HepG2 (cell line): ENCODE results near the gene SLC9A1. TPM values are rescaled to one million over a fixed set of nuclear protein-coding genes. Genes with fewer than 3 reads are reported as not detected.

Experiments used
- ARNTL ChIP-seq: sonication (generic); formaldehyde crosslinking; IDR thresholded peaks from 2 replicates; pipeline ENCODE4 v1.4.0; 2020; ENCODE audit warnings: mild to moderate bottlenecking, missing genetic modification reagents
- DNMT3B ChIP-seq: conservative IDR thresholded peaks from 2 replicates; pipeline ENCODE4 v1.6.1; 2016; ENCODE audit warnings: missing biosample characterization, control low read depth
- KLF11 ChIP-seq: IDR thresholded peaks from 2 replicates; pipeline ENCODE4 v1.6.1; 2016; ENCODE audit warnings: missing compliant biosample characterization
- MIER3 ChIP-seq: IDR thresholded peaks from 2 replicates; pipeline ENCODE4 v1.6.1; 2016; ENCODE audit warnings: missing compliant biosample characterization, borderline replicate concordance
- NCOA1 ChIP-seq: sonication (generic); formaldehyde crosslinking; IDR thresholded peaks from 2 replicates; pipeline ENCODE4 v1.9.0; 2021; ENCODE audit warnings: missing genetic modification reagents
- NFKBIZ ChIP-seq: IDR thresholded peaks from 2 replicates; pipeline ENCODE4 v1.6.1; 2018; ENCODE audit warnings: missing genetic modification reagents, missing compliant biosample characterization
- ZFP1 ChIP-seq: IDR thresholded peaks from 2 replicates; pipeline ENCODE4 v1.6.1; 2016
- ZNF772 ChIP-seq: sonication (generic); formaldehyde crosslinking; IDR thresholded peaks from 2 replicates; pipeline ENCODE4 v1.5.0; 2020; ENCODE audit warnings: mild to moderate bottlenecking, missing genetic modification reagents
- ZNF883 ChIP-seq: sonication (generic); formaldehyde crosslinking; IDR thresholded peaks from 2 replicates; pipeline ENCODE4 v1.5.1; 2020; ENCODE audit warnings: mild to moderate bottlenecking, missing genetic modification reagents; ENCODE audit errors: not compliant biosample characterization
- ZSCAN21 ChIP-seq: sonication (generic); formaldehyde crosslinking; IDR thresholded peaks from 2 replicates; pipeline ENCODE4 v1.8.0; 2022; ENCODE audit warnings: mild to moderate bottlenecking, missing genetic modification reagents, moderate library complexity, borderline replicate concordance
- polyA plus RNA-seq, 8 experiments: library from polyadenylated mRNA; depleted of rRNA in 3 of 8; stranded (reverse) in 7 of 8; unstranded in 1 of 8; fragments of >200 nt; fragmentation: Illumina TruSeq in 4 of 8; extraction: Trizol in 4 of 8; gene quantifications; 2 replicates each; pipeline versions ENCODE4 v1.2.1 to v1.2.3, GENCODE V29; 2011 to 2016; ENCODE audit warnings: low read depth in 4 of 8, missing spikeins in 1 of 8, mixed read lengths in 1 of 8; ENCODE audit not compliant: insufficient read depth in 1 of 8
- total RNA-seq, 5 experiments: library from RNA; depleted of rRNA; stranded (reverse); fragments of >200 nt; fragmentation: Illumina TruSeq; extraction: Trizol; gene quantifications; 2 replicates each; pipeline ENCODE4 v1.2.3, GENCODE V29; 2016; ENCODE audit warnings: low read depth in 1 of 5
- TF ChIP-seq, protein P1 (sequence below): sonication (generic); formaldehyde crosslinking; IDR thresholded peaks from 2 replicates; pipeline ENCODE4 v1.4.0; 2020; ENCODE audit warnings: mild to moderate bottlenecking, low read depth, missing genetic modification reagents
- TF ChIP-seq, protein P2 (sequence below): IDR thresholded peaks from 2 replicates; pipeline ENCODE4 v1.6.1; 2016; ENCODE audit warnings: missing compliant biosample characterization, missing genetic modification reagents, borderline replicate concordance
- TF ChIP-seq, protein P3 (sequence below): IDR thresholded peaks from 2 replicates; pipeline ENCODE4 v1.6.1; 2016
- TF ChIP-seq, protein P4 (sequence below): IDR thresholded peaks from 2 replicates; pipeline ENCODE4 v1.6.1; 2018; ENCODE audit warnings: missing genetic modification reagents
- TF ChIP-seq, protein P5 (sequence below): sonication (generic); formaldehyde crosslinking; IDR thresholded peaks from 2 replicates; pipeline ENCODE4 v1.9.0; 2022; ENCODE audit warnings: missing genetic modification reagents, mild to moderate bottlenecking, borderline replicate concordance

Gene SLC9A1
- total and polyA plus RNA-seq, 2 of the 13 experiments (the other 11 are each of a cell fraction or from before 2014, with no cell fraction given): 1.4 to 2.9 TPM

DNA sequence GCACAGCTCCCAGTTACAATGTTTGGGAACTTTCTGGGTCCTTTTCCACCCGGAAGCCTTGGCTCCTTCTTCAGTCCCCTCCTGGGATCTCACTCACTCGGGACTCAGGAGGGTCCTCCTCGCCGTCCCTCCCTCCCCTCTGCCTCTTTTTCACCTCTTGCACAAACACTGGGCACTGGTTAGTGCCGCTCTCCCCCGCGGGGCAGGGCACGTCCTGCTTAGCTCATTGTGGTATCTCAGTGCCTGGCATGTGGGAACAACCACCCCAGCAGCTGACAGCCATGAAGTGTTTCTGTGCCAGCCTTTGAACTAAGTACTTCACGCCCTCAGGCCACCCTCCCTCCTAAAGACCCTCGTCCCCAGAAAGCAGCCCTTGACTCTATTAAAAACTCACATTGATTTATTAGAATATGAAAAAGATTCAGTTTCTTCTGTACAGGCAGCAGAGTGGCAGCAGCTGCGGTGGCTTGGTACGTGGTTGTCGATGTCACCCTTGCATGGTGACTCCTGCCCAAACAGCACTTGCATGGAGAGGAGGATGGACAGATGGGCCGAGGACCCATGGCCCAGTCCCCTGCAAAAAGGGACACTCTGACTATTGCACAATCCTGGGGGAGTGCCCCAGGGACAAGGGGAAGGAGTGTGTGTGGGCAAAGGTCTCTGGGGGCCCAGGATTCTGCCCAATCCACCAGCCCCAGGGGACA, 56.3 kb downstream of the SLC9A1 start (continued):
- TF ChIP-seq, protein P1, sequence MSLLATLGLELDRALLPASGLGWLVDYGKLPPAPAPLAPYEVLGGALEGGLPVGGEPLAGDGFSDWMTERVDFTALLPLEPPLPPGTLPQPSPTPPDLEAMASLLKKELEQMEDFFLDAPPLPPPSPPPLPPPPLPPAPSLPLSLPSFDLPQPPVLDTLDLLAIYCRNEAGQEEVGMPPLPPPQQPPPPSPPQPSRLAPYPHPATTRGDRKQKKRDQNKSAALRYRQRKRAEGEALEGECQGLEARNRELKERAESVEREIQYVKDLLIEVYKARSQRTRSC: no peak
- TF ChIP-seq, protein P2, sequence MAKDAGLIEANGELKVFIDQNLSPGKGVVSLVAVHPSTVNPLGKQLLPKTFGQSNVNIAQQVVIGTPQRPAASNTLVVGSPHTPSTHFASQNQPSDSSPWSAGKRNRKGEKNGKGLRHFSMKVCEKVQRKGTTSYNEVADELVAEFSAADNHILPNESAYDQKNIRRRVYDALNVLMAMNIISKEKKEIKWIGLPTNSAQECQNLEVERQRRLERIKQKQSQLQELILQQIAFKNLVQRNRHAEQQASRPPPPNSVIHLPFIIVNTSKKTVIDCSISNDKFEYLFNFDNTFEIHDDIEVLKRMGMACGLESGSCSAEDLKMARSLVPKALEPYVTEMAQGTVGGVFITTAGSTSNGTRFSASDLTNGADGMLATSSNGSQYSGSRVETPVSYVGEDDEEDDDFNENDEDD: no peak
- TF ChIP-seq, protein P3, sequence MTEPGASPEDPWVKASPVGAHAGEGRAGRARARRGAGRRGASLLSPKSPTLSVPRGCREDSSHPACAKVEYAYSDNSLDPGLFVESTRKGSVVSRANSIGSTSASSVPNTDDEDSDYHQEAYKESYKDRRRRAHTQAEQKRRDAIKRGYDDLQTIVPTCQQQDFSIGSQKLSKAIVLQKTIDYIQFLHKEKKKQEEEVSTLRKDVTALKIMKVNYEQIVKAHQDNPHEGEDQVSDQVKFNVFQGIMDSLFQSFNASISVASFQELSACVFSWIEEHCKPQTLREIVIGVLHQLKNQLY: no peak
- TF ChIP-seq, protein P4, sequence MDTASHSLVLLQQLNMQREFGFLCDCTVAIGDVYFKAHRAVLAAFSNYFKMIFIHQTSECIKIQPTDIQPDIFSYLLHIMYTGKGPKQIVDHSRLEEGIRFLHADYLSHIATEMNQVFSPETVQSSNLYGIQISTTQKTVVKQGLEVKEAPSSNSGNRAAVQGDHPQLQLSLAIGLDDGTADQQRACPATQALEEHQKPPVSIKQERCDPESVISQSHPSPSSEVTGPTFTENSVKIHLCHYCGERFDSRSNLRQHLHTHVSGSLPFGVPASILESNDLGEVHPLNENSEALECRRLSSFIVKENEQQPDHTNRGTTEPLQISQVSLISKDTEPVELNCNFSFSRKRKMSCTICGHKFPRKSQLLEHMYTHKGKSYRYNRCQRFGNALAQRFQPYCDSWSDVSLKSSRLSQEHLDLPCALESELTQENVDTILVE (CRISPR knock-in tag): no peak
- TF ChIP-seq ZSCAN21 (no peak), KLF11 (CRISPR knock-in tag) (no peak), ARNTL (CRISPR knock-in tag) (no peak), ZFP1 (no peak), ZNF883 (CRISPR knock-in tag) (no peak), DNMT3B (no peak), NCOA1 (CRISPR knock-in tag) (peak; percentile 38; the same call in 1 of the 2 replicates), MIER3 (no peak), NFKBIZ (no peak), ZNF772 (CRISPR knock-in tag) (no peak)
- TF ChIP-seq, protein P5, sequence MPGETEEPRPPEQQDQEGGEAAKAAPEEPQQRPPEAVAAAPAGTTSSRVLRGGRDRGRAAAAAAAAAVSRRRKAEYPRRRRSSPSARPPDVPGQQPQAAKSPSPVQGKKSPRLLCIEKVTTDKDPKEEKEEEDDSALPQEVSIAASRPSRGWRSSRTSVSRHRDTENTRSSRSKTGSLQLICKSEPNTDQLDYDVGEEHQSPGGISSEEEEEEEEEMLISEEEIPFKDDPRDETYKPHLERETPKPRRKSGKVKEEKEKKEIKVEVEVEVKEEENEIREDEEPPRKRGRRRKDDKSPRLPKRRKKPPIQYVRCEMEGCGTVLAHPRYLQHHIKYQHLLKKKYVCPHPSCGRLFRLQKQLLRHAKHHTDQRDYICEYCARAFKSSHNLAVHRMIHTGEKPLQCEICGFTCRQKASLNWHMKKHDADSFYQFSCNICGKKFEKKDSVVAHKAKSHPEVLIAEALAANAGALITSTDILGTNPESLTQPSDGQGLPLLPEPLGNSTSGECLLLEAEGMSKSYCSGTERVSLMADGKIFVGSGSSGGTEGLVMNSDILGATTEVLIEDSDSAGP (CRISPR knock-in tag): peak; percentile 12; the same call in 1 of the 2 replicates
- TF ChIP-seq, all 625 proteins: peak for 16
